AG08395 (cell line): ENCODE data around the gene ADAMTSL1.
"Not testable (repeated sequence)": the region's sequence is repeated elsewhere in the genome, so short reads cannot be mapped to it uniquely, and the experiment has no call there.

ENCODE experiments used
- DNase-seq: peaks from one replicate; pipeline ENCODE4 v3.0.0; 2012; ENCODE audit warnings: mixed read lengths, low spot score

Gene ADAMTSL1

GRCh38 chr9:18857769-18858168, 383.8 kb downstream of the ADAMTSL1 start:
- peak; percentile 18 for DNase-seq

- no peak for DNase-seq
These were observed 387.9 kb downstream of the ADAMTSL1 start for GRCh38 chr9:18861609-18862544.

DNA sequence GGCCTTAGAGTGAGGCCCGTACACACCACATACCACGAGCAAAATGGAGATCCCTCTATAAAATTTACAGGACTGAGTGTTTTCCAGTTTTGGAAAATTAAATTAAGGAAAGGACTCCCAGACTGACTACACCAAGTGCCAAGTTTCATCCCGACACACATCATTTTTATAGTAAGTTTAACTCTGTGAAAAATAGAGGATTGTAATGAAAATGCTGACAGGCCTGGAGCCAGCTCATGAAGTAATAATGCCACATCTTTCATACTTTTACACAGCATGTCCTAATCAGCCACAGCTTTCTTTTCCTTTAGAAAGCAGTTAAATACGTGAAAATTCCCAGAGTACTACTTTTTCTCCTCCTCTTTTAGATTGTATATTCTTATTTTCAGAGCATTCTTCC, 389.8 kb downstream of the ADAMTSL1 start:
- peak; percentile 43 for DNase-seq

DNA sequence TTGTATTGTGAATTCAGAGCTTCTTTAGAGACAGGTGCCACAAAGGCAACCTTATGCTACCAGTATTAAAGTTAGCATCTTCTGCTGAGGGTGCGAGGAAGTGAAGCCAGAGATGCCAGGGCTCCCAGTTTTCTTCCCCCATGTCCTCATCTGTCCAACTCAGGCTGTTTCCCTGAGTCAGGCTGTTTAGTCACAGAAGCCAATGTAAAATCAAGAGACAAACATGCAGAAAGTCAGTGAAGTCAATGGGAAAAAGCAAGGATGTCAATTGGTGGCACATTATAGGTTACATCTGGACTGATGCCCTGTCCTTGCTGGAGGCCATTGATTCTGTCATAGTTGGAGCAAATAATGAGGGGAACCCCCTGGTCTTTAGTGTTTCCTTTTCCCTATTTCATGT, 390.6 kb downstream of the ADAMTSL1 start:
- no peak for DNase-seq

- DNase-seq: no peak
These were observed 391.6 kb downstream of the ADAMTSL1 start for GRCh38 chr9:18865542-18865941.

DNA sequence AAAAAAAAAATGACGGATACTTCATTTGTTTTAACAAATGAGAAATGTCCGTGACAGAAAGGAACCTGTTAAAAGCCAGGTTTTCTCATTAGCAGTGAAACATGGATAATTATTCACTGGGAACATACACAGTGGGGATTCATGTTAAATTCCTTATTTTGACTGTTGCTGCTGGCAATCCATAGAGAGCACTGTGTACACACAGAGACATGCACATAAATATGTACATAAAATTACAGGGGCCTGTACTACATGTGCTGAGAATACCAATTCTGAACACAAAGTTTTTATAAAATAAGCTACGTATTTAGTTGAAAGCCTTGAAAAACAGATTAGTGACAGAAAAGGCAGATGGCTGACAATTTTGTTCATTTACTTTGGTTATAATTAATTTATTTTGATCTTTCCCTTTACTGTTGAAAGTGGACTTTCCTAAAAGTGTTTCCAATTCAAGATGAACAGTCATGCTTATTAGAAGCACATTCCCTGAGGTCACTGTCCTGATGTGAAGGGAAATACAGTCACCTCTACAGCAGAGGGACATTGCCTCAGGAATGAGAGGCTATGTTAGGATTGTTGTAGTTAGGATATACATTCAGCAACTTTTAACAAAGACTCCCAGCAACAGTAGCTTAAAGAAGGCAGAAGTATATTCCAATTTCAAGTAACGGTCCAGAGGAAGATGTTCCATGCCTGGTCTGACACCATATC, 392.3 kb downstream of the ADAMTSL1 start:
- DNase-seq: no peak

DNA sequence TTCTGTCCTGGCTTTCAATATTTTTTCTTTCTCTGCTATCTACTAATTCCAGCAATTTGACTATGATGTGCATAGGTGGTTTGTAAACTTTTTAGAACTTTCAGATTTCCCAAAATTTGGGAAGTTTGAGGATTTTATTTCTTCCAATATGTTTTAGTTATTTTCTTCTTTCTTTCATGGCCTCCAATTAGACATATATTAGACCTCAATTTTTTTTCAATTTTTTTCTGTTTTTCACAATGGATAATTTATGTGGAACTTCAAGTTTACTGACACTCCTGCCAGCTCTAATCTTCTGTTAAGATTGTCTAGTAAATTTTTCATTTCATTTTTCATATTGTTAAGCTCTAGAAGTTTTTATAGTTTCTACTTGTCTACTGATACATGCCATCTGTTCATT, 395.8 kb downstream of the ADAMTSL1 start:
- DNase-seq: no peak

GRCh38 chr9:18874069-18874468, 400.1 kb downstream of the ADAMTSL1 start:
- no peak for DNase-seq

DNA sequence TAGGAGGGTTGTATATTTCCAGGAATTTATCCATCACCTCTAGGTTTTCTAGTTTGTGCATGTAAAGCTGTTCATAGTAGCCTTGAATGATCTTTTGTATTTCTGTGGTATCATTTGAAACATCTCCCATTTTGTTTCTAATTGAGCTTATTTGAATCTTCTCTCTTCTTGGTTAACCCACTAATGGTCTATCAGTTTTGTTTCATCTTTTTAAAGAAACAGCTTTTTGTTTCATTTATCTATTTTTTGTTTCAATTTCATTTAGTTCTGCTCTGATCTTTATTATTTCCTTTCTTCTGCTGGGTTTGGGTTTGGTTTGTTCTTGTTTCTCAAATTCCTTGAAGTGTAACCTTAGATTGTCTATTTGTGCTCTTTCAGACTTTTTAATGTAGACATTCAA, 401.0 kb downstream of the ADAMTSL1 start:
- not testable (repeated sequence) for DNase-seq

- no peak for DNase-seq
These were observed 404.0 kb downstream of the ADAMTSL1 start for GRCh38 chr9:18877984-18878383.

- no peak for DNase-seq
These were observed 407.8 kb downstream of the ADAMTSL1 start for GRCh38 chr9:18881758-18882157.

DNA sequence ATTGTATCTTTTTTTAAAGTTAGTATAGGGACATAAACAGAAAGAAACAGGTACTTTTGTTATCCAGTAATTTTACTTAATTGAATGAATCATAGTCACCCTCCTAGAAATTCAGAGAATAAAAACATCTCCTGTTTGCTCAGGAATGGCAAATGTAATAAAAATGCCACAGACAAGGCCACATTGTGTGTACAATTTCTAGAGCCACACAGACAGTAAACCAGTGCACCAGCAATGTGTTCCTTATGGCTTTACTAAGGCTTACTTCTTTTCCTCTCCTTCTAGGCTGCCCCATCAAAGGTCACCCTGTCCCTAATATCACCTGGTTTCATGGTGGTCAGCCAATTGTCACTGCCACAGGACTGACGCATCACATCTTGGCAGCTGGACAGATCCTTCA, 413.6 kb downstream of the ADAMTSL1 start:
- no peak for DNase-seq

DNA sequence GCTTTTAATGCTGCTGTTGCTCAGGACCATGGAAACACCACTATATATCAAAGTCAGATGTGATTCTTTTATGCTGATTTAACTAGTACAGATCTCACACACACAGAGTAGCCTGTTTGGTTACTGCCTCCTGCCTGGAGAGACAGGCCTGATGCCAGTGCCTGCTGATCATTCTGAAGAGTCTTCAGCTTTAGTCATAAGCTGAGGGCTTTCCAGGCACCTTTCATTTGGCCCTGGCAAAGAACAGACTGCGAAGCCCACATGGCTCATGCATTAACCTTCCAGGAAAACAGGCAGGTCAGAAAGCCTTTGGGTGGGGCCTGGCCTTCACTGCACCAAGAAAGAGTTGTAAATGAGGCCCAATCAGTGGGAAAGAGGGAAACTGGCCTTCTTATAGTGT, 414.3 kb downstream of the ADAMTSL1 start:
- DNase-seq: no peak

DNA sequence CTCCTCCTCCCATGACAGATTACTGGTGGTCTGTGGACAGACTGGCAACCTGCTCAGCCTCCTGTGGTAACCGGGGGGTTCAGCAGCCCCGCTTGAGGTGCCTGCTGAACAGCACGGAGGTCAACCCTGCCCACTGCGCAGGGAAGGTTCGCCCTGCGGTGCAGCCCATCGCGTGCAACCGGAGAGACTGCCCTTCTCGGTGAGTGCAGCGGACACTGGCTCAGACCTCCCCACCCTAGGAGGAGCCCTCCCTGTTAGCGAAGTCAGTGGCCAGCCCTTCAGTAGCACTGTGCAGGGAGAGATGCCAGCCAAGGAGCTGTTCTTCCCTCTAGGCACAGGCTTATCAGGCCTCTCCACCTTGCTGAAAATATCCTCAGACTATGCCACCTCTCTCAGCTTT, 415.6 kb downstream of the ADAMTSL1 start:
- DNase-seq: no peak

GRCh38 chr9:18890372-18890771, 416.4 kb downstream of the ADAMTSL1 start:
- no peak for DNase-seq

DNA sequence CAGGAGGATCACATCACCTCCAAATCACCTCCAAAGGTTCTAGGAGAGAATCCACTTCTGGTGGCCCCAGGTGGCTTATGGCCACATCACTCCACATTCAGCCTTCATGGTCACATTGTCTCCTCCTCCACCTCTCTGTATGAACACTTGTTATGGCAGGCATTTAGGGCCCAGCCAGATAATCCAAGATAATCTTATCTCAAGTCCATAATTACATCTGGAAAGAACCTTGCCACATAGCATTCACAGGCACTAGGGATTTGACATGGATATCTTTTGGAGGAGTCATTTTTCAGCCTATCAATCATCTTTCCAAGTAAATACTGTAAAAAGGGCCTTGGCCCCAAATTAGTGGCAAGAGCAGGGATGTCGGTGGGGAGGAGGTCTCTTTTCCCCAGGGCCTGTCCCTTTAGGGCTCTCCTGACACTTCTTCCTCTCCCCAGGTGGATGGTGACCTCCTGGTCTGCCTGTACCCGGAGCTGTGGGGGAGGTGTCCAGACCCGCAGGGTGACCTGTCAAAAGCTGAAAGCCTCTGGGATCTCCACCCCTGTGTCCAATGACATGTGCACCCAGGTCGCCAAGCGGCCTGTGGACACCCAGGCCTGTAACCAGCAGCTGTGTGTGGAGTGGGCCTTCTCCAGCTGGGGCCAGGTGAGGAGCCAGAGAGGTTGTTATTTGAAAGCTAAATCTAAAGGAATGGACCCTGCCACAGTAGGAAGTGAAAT, 418.2 kb downstream of the ADAMTSL1 start:
- DNase-seq: no peak

DNA sequence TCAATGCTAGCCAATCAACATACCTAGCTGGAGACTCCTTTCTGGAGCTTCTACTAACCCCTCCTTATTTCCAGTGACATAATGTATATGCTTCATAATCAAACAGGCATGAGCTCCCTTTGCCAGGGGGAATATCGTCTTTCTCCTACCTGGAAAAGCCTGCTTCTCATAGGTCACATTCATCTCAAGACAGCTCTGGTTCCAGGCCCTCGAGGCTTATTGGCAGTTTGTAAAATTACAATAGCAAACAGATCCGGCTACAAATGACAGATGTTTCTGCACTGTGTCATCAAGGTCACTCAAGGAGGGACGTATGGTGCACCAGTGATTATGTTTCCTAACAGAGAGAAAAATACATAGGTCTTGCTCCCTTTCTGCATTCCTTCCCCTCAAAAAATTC, 419.1 kb downstream of the ADAMTSL1 start:
- no peak for DNase-seq

DNA sequence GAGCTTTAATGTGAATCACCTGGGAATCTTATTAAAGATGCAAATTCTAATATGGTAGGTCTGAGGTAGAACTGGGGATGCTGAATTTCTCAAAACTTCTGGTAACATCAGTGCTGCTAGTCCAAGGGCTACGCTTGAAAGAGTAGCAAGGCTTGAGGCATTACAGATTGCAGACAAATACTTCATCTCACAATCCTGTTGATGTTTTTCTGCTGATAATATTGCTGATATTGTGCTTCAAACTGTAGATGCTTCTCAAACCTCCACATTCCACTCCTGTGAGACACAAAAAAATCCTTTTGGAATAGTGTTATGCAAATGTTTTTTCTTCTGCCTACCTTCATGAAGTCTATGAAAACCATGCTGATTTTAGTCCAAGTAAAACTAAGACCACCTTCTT, 419.5 kb downstream of the ADAMTSL1 start:
- no peak for DNase-seq

GRCh38 chr9:18896004-18896403, 422.1 kb downstream of the ADAMTSL1 start:
- DNase-seq: no peak

- no peak for DNase-seq
These were observed 422.7 kb downstream of the ADAMTSL1 start for GRCh38 chr9:18896531-18897179.

DNA sequence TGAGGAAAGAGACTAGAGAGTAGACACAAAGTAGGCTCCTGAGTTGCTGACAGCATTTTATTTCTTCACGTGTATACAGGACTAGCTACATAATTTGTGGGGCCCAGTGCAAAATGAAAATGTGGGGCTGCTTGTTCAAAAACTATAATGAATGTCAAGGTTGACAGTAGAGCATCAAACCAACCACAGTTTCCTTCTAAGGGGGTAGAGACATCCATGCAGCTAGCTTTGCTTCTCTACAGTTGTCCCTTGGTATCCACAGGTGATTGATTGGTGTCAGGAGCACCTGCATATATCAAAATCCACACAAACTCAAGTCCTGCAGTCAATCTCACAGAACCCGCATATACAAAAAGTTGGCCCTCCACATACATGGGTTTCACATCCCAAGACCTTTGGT, 429.5 kb downstream of the ADAMTSL1 start:
- DNase-seq: no peak
